SU-DHL-6 (cell line): ENCODE data around the gene NT5DC4.

ENCODE experiments used
- H2AFZ ChIP-seq: fragments of 200-600 bp; sonication (generic); 2 replicates; pipeline ENCODE4 v1.6.1; 2014; ENCODE audit warnings: low read depth, mild to moderate bottlenecking, moderate library complexity, mixed read lengths, antibody characterized with exemption, low read length; ENCODE audit not compliant: severe bottlenecking
- H3F3A ChIP-seq: fragments of 200-600 bp; shearing (Covaris generic); 2 replicates; pipeline ENCODE4 v1.6.0; 2016; ENCODE audit warnings: antibody characterized with exemption, mild to moderate bottlenecking; ENCODE audit not compliant: insufficient read depth
- H3K27ac ChIP-seq: fragments of 200-600 bp; sonication (generic); 2 replicates; pipeline ENCODE4 v1.5.1; 2016; ENCODE audit warnings: low read depth, mild to moderate bottlenecking, low read length, moderate library complexity, mixed read lengths
- H3K27me3 ChIP-seq: fragments of 200-600 bp; sonication (generic), shearing (Covaris generic); 2 replicates; pipeline ENCODE4 v1.6.0; 2014; ENCODE audit warnings: mild to moderate bottlenecking, low read length
- H3K36me3 ChIP-seq: fragments of 200-600 bp; sonication (generic); 2 replicates; pipeline ENCODE4 v1.6.1; 2014; ENCODE audit warnings: mild to moderate bottlenecking, low read length, mixed read lengths
- H3K4me2 ChIP-seq: fragments of 300-600, 200-600 bp; shearing (Covaris generic), sonication (generic); 2 replicates; pipeline ENCODE4 v1.6.0; 2014; ENCODE audit warnings: low read length, low read depth, mild to moderate bottlenecking; ENCODE audit not compliant: poor library complexity, severe bottlenecking
- H3K4me3 ChIP-seq: fragments of 200-600 bp; sonication (generic); 2 replicates; pipeline ENCODE4 v1.5.1; 2014; ENCODE audit warnings: antibody characterized with exemption, low read length, mild to moderate bottlenecking, mixed read lengths; ENCODE audit not compliant: insufficient read depth, poor library complexity, severe bottlenecking
- H3K79me2 ChIP-seq: fragments of 200-600 bp; sonication (generic); 2 replicates; pipeline ENCODE4 v1.6.1; 2014; ENCODE audit warnings: mild to moderate bottlenecking, low read length, moderate library complexity; ENCODE audit not compliant: insufficient read depth
- H3K9ac ChIP-seq: fragments of 200-600 bp; sonication (generic); 2 replicates; pipeline ENCODE4 v1.7.0; 2014; ENCODE audit warnings: mild to moderate bottlenecking, low read length
- H3K9me2 ChIP-seq: fragments of 200-600 bp; sonication (generic); replicated peaks from 2 replicates; pipeline ENCODE4 v1.6.1; 2014; ENCODE audit warnings: low read length; ENCODE audit not compliant: insufficient read depth
- H3K9me3 ChIP-seq: fragments of 200-600 bp; sonication (generic); 2 replicates; pipeline ENCODE4 v1.6.1; 2014; ENCODE audit warnings: low read length, mixed read lengths; ENCODE audit not compliant: insufficient read depth
- H4K20me1 ChIP-seq: fragments of 200-600 bp; sonication (generic); 2 replicates; pipeline ENCODE4 v1.6.1; 2014; ENCODE audit warnings: low read depth, mild to moderate bottlenecking, antibody characterized with exemption, low read length, moderate library complexity, mixed read lengths
- EZH2phosphoT487 ChIP-seq: fragments of 200-600 bp; sonication (generic), shearing (Covaris generic); conservative IDR thresholded peaks from 2 replicates; pipeline ENCODE4 v1.6.1; 2018; ENCODE audit warnings: mild to moderate bottlenecking, antibody characterized with exemption, low read length, moderate library complexity, mixed read lengths
- TF ChIP-seq, protein P1 (sequence below): fragments of 200-600 bp; sonication (generic); IDR thresholded peaks from one replicate; pipeline ENCODE4 v1.5.1; 2017; ENCODE audit warnings: antibody characterized with exemption, mild to moderate bottlenecking, low read length, moderate library complexity; ENCODE audit not compliant: insufficient read depth, poor library complexity, severe bottlenecking

The NT5DC4 gene

DNA sequence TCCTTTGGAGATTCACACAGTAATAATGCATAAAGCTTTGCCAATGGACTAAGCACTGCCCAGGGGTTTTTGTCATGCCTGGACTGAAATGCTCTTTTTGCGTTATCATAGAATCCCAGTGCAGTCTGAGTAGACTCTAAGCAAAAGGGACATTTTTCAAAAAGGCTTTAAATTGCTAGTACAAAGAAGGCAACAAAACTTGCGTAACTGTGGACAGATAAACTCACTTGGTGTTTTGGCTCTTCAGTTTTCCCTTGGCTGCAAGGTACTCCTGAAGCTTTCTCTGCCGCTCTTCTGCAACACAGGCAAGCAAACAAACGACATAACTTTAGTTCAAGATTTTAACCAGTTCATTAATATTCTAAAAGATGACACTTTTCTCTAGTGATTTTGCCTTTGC, 41.5 kb downstream of the NT5DC4 start:
- Histone ChIP-seq H3K79me2 (peaks cover 48% of the 10 kb centered on the region), H3K36me3 (peaks cover 36% of the 10 kb centered on the region), H3K27ac (no peak overlapping the region), H3K9me3 (no peaks in the 10 kb centered on the region), H3K4me2 (peak overlapping the region; percentile 71), H3K27me3 (no peaks in the 10 kb centered on the region), H3K9ac (no peak overlapping the region), H4K20me1 (no peaks in the 10 kb centered on the region), H2AFZ (no peak overlapping the region), H3K4me3 (no peak overlapping the region), H3F3A (no peaks in the 10 kb centered on the region), H3K9me2 (no peaks in the 10 kb centered on the region)
- TF ChIP-seq, protein P1, sequence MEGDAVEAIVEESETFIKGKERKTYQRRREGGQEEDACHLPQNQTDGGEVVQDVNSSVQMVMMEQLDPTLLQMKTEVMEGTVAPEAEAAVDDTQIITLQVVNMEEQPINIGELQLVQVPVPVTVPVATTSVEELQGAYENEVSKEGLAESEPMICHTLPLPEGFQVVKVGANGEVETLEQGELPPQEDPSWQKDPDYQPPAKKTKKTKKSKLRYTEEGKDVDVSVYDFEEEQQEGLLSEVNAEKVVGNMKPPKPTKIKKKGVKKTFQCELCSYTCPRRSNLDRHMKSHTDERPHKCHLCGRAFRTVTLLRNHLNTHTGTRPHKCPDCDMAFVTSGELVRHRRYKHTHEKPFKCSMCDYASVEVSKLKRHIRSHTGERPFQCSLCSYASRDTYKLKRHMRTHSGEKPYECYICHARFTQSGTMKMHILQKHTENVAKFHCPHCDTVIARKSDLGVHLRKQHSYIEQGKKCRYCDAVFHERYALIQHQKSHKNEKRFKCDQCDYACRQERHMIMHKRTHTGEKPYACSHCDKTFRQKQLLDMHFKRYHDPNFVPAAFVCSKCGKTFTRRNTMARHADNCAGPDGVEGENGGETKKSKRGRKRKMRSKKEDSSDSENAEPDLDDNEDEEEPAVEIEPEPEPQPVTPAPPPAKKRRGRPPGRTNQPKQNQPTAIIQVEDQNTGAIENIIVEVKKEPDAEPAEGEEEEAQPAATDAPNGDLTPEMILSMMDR: no peak
- no peak for TF ChIP-seq EZH2phosphoT487

DNA sequence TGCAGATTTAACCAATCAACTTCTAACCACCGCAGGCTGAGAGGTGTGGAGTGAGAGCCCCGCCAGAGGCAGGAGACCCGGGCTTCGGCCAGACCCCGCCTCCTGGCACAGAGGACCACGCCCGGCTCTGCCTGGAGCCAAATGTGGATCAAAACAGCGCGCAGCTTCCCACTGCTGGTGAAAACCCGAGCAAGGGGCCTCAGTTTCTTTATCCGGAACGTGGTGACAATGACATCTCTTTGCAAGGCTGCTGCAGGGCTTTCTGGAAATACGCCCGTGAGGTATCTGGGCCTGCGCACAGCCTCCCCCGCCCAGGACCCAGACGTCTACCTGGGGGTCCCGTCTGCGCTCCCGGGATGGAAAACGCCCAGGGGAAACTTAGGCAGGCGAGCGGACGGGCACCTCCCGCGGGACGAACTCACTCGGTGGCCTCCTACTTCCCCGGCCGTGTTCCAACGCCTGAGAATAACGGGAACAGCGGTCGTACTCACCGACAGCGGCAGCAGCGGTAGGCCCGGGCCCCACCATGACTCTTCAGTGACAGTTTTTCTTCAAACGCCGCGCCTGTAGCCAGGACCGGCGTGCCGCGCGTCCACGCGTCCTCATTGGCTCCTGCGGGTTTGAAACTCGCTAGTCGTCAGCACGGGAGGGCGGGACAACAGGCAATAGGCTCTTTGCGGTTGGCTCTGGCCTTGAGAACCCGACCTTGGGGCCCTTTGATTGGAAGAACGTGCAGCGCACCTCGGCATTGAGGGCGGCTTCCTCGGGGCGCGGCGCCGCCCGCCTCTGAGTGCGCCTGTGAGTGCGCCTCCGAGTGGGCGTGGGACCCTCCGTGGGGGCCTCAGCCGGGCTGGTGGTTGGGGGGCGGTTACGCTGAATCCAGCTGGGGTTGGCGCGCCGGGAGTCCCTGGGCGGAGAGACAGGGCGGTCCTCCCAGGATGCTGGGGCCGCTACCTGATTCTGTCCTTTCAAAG, 43.5 kb downstream of the NT5DC4 start, which contains the start of gene CKAP2L:
CKAP2L (minus strand) TSS at position 539 of the 974 bp plus-strand sequence; CDS start at position 528, 11 bp downstream.
- no peaks in the 10 kb centered on the region for H3K9me2 ChIP-seq
- peaks cover 21% of the 10 kb centered on the region for H3K36me3 ChIP-seq
- H3K4me3 ChIP-seq: peak within 1 kb of the TSS; percentile 79
- peak within 1 kb of the TSS; percentile 68 for H2AFZ ChIP-seq
- H3K79me2 ChIP-seq: peaks cover 37% of the 10 kb centered on the region
- no peaks in the 10 kb centered on the region for H3K9me3 ChIP-seq
- peak within 1 kb of the TSS; percentile 78 for H3K4me2 ChIP-seq
- no peak for TF ChIP-seq EZH2phosphoT487
- TF ChIP-seq, protein P1: no peak
- peak within 1 kb of the TSS; percentile 81 for H3K9ac ChIP-seq
- no peaks in the 10 kb centered on the region for H4K20me1 ChIP-seq
- H3K27ac ChIP-seq: peak within 1 kb of the TSS; percentile 69
- no peaks in the 10 kb centered on the region for H3F3A ChIP-seq
- H3K27me3 ChIP-seq: no peaks in the 10 kb centered on the region

GRCh38 chr2:112765251-112765650, 44.4 kb downstream of the NT5DC4 start:
- TF ChIP-seq, protein P1: no peak
- no peak for TF ChIP-seq EZH2phosphoT487
- H3K36me3 ChIP-seq: peaks cover 12% of the 10 kb centered on the region; the same call in 1 of the 2 replicates
- peaks cover 31% of the 10 kb centered on the region for H3K79me2 ChIP-seq
- peak overlapping the region; percentile 50 for H3K4me3 ChIP-seq
- no peaks in the 10 kb centered on the region for H4K20me1 ChIP-seq
- no peaks in the 10 kb centered on the region for H3K27me3 ChIP-seq
- no peaks in the 10 kb centered on the region for H3K9me2 ChIP-seq
- peak overlapping the region; percentile 78 for H3K4me2 ChIP-seq
- peak overlapping the region; percentile 21 for H2AFZ ChIP-seq
- no peaks in the 10 kb centered on the region for H3K9me3 ChIP-seq
- H3F3A ChIP-seq: no peaks in the 10 kb centered on the region
- H3K9ac ChIP-seq: peak overlapping the region; percentile 55
- H3K27ac ChIP-seq: peak overlapping the region; percentile 43
